HepG2 (cell line): ENCODE results near the gene WIPF2. TPM values are rescaled to one million over a fixed set of nuclear protein-coding genes. Genes with fewer than 3 reads are reported as not detected.

Experiments
- ATAC-seq: fragments of 200-7000 bp; cut with Tn5 transposase; 3 replicates; pipeline ENCODE4 v1.9.1; 2020; ENCODE audit warnings: mild to moderate bottlenecking, moderate library complexity
- BruUV-seq: library from RNA; stranded (reverse); fragments of 400-500 nt; replicated peaks from 2 replicates; lab custom pipeline; 2021; lab: Mats Ljungman, UMichigan
- CTCF ChIA-PET: fragments of 300-600 bp; formaldehyde crosslinking; extraction: SDS; loops from one replicate; lab custom pipeline; 2021; ENCODE audit warnings: low total read pairs, inconsistent platforms, low intra/inter-chr PET ratio; lab: Yijun Ruan, JAX
- POLR2A ChIA-PET: fragments of 350-600 bp; sonication (Branson Sonifier 250); formaldehyde crosslinking; loops from one replicate; lab custom pipeline; 2020; ENCODE audit warnings: antibody characterized with exemption, inconsistent platforms; lab: Yijun Ruan, JAX
- DNase-seq: peaks from one replicate; pipeline ENCODE4 v3.0.0-alpha.2; 2015; ENCODE audit warnings: low spot score
- FAIRE-seq: peaks from 3 replicates; lab custom pipeline; 2011; peaks lifted over from hg19 to GRCh38; lab: Jason Lieb, UNC
- H2AFZ ChIP-seq: one replicate; pipeline ENCODE4 v1.6.1; 2011; ENCODE audit warnings: low read length, inconsistent platforms
- H3K27ac ChIP-seq: fragments of 300-600 bp; 3 replicates; pipeline ENCODE4 v1.8.0; 2011; ENCODE audit warnings: mixed run types, mild to moderate bottlenecking, mixed read lengths, low read length, inconsistent platforms; ENCODE audit not compliant: insufficient read depth; ENCODE audit errors: extremely low read length
- H3K27me3 ChIP-seq, 2 experiments: fragments of 200-600 bp in 1 of 2; 2 replicates in 1 of 2; 3 replicates in 1 of 2; pipeline versions ENCODE4 v1.6.0 to v1.8.0; 2011; ENCODE audit warnings: low read length in 2 of 2, mild to moderate bottlenecking in 2 of 2, moderate library complexity in 2 of 2, inconsistent platforms in 1 of 2; ENCODE audit not compliant: insufficient read depth in 2 of 2, control insufficient read depth in 1 of 2
- H3K36me3 ChIP-seq, 2 experiments: fragments of 200-600 bp in 1 of 2; replicated peaks in 1 of 2; 2 replicates in 1 of 2; 3 replicates in 1 of 2; pipeline versions ENCODE4 v1.5.1 to v1.8.0; 2011; ENCODE audit warnings: low read length in 2 of 2, inconsistent platforms in 1 of 2; ENCODE audit not compliant: insufficient read depth in 2 of 2, control insufficient read depth in 1 of 2
- H3K4me1 ChIP-seq: 2 replicates; pipeline ENCODE4 v1.5.1; 2012; ENCODE audit warnings: low read length, inconsistent platforms; ENCODE audit not compliant: insufficient read depth
- H3K4me2 ChIP-seq: 2 replicates; pipeline ENCODE4 v1.6.0; 2011; ENCODE audit warnings: low read depth, low read length, inconsistent platforms
- H3K4me3 ChIP-seq, 3 experiments: fragments of 200-600 bp in 1 of 3; sonication (generic), shearing (Covaris generic) in 1 of 3; replicated peaks in 1 of 3; 2 replicates each; pipeline ENCODE4 v1.5.1; 2011 to 2016; ENCODE audit warnings: low read length in 3 of 3, inconsistent platforms in 2 of 3, low read depth in 2 of 3, mild to moderate bottlenecking in 2 of 3, control low read depth in 1 of 3, mixed read lengths in 1 of 3; ENCODE audit not compliant: insufficient read depth in 1 of 3
- H3K79me2 ChIP-seq: one replicate; pipeline ENCODE4 v1.6.1; 2011; ENCODE audit warnings: low read length, inconsistent platforms; ENCODE audit not compliant: insufficient read depth
- H3K9ac ChIP-seq: 2 replicates; pipeline ENCODE4 v1.6.0; 2011; ENCODE audit warnings: mild to moderate bottlenecking, low read depth, low read length, inconsistent platforms; ENCODE audit not compliant: insufficient read depth
- H3K9me3 ChIP-seq: 2 replicates; pipeline ENCODE4 v1.5.1; 2012; ENCODE audit warnings: mild to moderate bottlenecking, low read length
- H4K20me1 ChIP-seq: 2 replicates; pipeline ENCODE4 v1.6.0; 2011; ENCODE audit warnings: inconsistent platforms, mild to moderate bottlenecking, low read length, moderate library complexity; ENCODE audit not compliant: insufficient read depth
- CEBPB ChIP-seq: IDR thresholded peaks from 2 replicates; pipeline ENCODE4 v1.6.1; 2011; ENCODE audit warnings: low read depth, low read length, improper control_type of control experiment, borderline replicate concordance
- GLMP ChIP-seq: sonication (generic); formaldehyde crosslinking; IDR thresholded peaks from 2 replicates; pipeline ENCODE4 v1.9.0; 2021; ENCODE audit warnings: missing genetic modification reagents, mild to moderate bottlenecking, borderline replicate concordance
- HNRNPL ChIP-seq: fragments of 200-400 bp; formaldehyde crosslinking; IDR thresholded peaks from 2 replicates; pipeline ENCODE4 v1.6.1; 2017; ENCODE audit warnings: mild to moderate bottlenecking, low read depth, low read length
- HOXA5 ChIP-seq: sonication (generic); formaldehyde crosslinking; IDR thresholded peaks from 2 replicates; pipeline ENCODE4 v1.4.0; 2020; ENCODE audit warnings: missing genetic modification reagents
- MAFK ChIP-seq, 2 experiments: IDR thresholded peaks in 1 of 2; conservative IDR thresholded peaks in 1 of 2; 2 replicates each; pipeline ENCODE4 v1.6.1; 2011; ENCODE audit warnings: improper control_type of control experiment in 2 of 2, low read length in 2 of 2
- MAZ ChIP-seq, 2 experiments: sonication (generic) in 1 of 2; formaldehyde crosslinking in 1 of 2; IDR thresholded peaks; 2 replicates each; pipeline versions ENCODE4 v1.5.0 to v1.6.1; 2012 to 2020; ENCODE audit warnings: low read depth in 2 of 2, mild to moderate bottlenecking in 2 of 2, borderline replicate concordance in 1 of 2, improper control_type of control experiment in 1 of 2, low read length in 1 of 2, missing genetic modification reagents in 1 of 2, moderate library complexity in 1 of 2
- RAD51 ChIP-seq: fragments of 450-650 bp; IDR thresholded peaks from 2 replicates; pipeline ENCODE4 v1.6.1; 2016; ENCODE audit warnings: borderline replicate concordance
- RARA ChIP-seq: IDR thresholded peaks from 2 replicates; pipeline ENCODE4 v1.6.1; 2016; ENCODE audit warnings: missing genetic modification reagents, missing compliant biosample characterization
- SP1 ChIP-seq, 2 experiments: fragments of 450-650 bp in 1 of 2; sonication (generic) in 1 of 2; formaldehyde crosslinking in 1 of 2; IDR thresholded peaks; 2 replicates each; pipeline versions ENCODE4 v1.4.0 to v1.6.1; 2016 to 2020; ENCODE audit warnings: missing genetic modification reagents in 1 of 2
- WGBS: methylation state at CpG from one replicate; pipeline ENCODE4 v1.1.6; 2017; ENCODE audit warnings: low lambda C conversion rate; 5-methylcytosine and 5-hydroxymethylcytosine counted together
- in situ Hi-C: cut with HindIII; loops from 2 replicates; pipeline ENCODE4 v1.10.0; 2017; ENCODE audit warnings: low pct_unique_long_range_greater_than_20kb; ENCODE audit not compliant: extremely low pct_ligation_motif_present
- intact Hi-C: fragments of 100-400 bp; cut with micrococcal nuclease; formaldehyde crosslinking; loops from one replicate; pipeline ENCODE4 v1.10.0; 2022; ENCODE audit not compliant: unreplicated experiment
- polyA plus RNA-seq, 8 experiments: library from polyadenylated mRNA; depleted of rRNA in 3 of 8; stranded (reverse) in 7 of 8; unstranded in 1 of 8; fragments of >200 nt; fragmentation: Illumina TruSeq in 4 of 8; extraction: Trizol in 4 of 8; gene quantifications; 2 replicates each; pipeline versions ENCODE4 v1.2.1 to v1.2.3, GENCODE V29; 2011 to 2016; ENCODE audit warnings: low read depth in 4 of 8, missing spikeins in 1 of 8, mixed read lengths in 1 of 8; ENCODE audit not compliant: insufficient read depth in 1 of 8
- total RNA-seq, 5 experiments: library from RNA; depleted of rRNA; stranded (reverse); fragments of >200 nt; fragmentation: Illumina TruSeq; extraction: Trizol; gene quantifications; 2 replicates each; pipeline ENCODE4 v1.2.3, GENCODE V29; 2016; ENCODE audit warnings: low read depth in 1 of 5

Gene WIPF2
- total and polyA plus RNA-seq, 2 of the 13 experiments (the other 11 are each of a cell fraction or from before 2014, with no cell fraction given), result 7.2 to 10.8 TPM

- no peak for TF ChIP-seq HNRNPL
Observed at GRCh38 chr17:40244255-40244654, 25.2 kb downstream of the WIPF2 start (continued).

GRCh38 chr17:40247926-40248495 is 28.9 kb downstream of the WIPF2 start:
- CTCF ChIA-PET, result no interaction called here
- H3K9ac ChIP-seq, result no peak overlapping the region
- POLR2A ChIA-PET, result no interaction called here

More at GRCh38 chr17:40247926-40248495, 28.9 kb downstream of the WIPF2 start:
- H3K4me2 ChIP-seq, result no peak overlapping the region
- H3K36me3 ChIP-seq, result peaks cover 2 to 6% of the 10 kb centered on the region in 2 experiments; a peak in 3 of 5 replicates
- no peaks in the 10 kb centered on the region for H3K27me3 ChIP-seq
- H3K4me1 ChIP-seq, result no peaks in the 10 kb centered on the region
- WGBS, result 96% methylated on average over 7 of the region's 7 CpGs
- H4K20me1 ChIP-seq, result no peaks in the 10 kb centered on the region
- no TSS peak for BruUV-seq
- FAIRE-seq (no peak), DNase-seq (no peak), ATAC-seq (no peak)
- peaks cover 60% of the 10 kb centered on the region for H3K79me2 ChIP-seq
- no peak overlapping the region for H2AFZ ChIP-seq
- intact Hi-C loops, result no loop called here
- in situ Hi-C loops, result no loop called here
- H3K9me3 ChIP-seq, result no peaks in the 10 kb centered on the region
- no peak overlapping the region for H3K4me3 ChIP-seq
- no peak overlapping the region for H3K27ac ChIP-seq
- TF ChIP-seq RARA (CRISPR knock-in tag) (no peak), HOXA5 (no peak), MAFK (conservative IDR thresholded peaks at IDR 0.05 in 1 of 2, IDR thresholded peaks at IDR 0.05 in 1 of 2; ENCODE audit: low read length in 2 of 2) (peak in 1 of 2 experiments; percentile 51; a peak in 2 of 4 replicates), SP1 (IDR thresholded peaks at IDR 0.05) (no peak), SP1 (CRISPR knock-in tag; IDR thresholded peaks at IDR 0.05) (no peak), RAD51 (no peak), MAZ (IDR thresholded peaks at IDR 0.05; ENCODE audit: borderline replicate concordance, low read depth, low read length) (no peak), MAZ (CRISPR knock-in tag; IDR thresholded peaks at IDR 0.05; ENCODE audit: low read depth) (no peak), CEBPB (peak; percentile 72; the same call in 1 of the 2 replicates), GLMP (CRISPR knock-in tag) (no peak)
